Midbrain (tissue), 1 donor: ENCODE results near the gene BRD4.

Experiments used
- DNase-seq: peaks from one replicate; lab custom pipeline; 2025; lab: John Stamatoyannopoulos, UW

The BRD4 gene

GRCh38 chr19:15313649-15314279 lies 18.6 kb downstream of the BRD4 start:
- no peak for DNase-seq

- no peak for DNase-seq
Measured at GRCh38 chr19:15307169-15307568, 25.2 kb downstream of the BRD4 start.

- DNase-seq, result no peak
Measured at GRCh38 chr19:15305582-15306334, 26.6 kb downstream of the BRD4 start.

GRCh38 chr19:15304140-15304705 lies 28.1 kb downstream of the BRD4 start:
- no peak for DNase-seq

- no peak for DNase-seq
Measured at GRCh38 chr19:15303105-15303780, 29.1 kb downstream of the BRD4 start.

- DNase-seq, result no peak
Measured at GRCh38 chr19:15300533-15301197, 31.7 kb downstream of the BRD4 start.

- DNase-seq, result no peak
Measured at GRCh38 chr19:15299568-15300409, 32.5 kb downstream of the BRD4 start.

GRCh38 chr19:15298847-15299567 lies 33.3 kb downstream of the BRD4 start:
- no peak for DNase-seq

GRCh38 chr19:15297416-15298224 lies 34.7 kb downstream of the BRD4 start:
- no peak for DNase-seq

- no peak for DNase-seq
Measured at GRCh38 chr19:15296841-15297415, 35.4 kb downstream of the BRD4 start.

- no peak for DNase-seq
Measured at GRCh38 chr19:15296353-15296752, 36.0 kb downstream of the BRD4 start.

- DNase-seq, result no peak
Measured at GRCh38 chr19:15294561-15294990, 37.8 kb downstream of the BRD4 start.

- no peak for DNase-seq
Measured at GRCh38 chr19:15293781-15294491, 38.4 kb downstream of the BRD4 start.

- DNase-seq, result no peak
Measured at GRCh38 chr19:15292847-15293582, 39.3 kb downstream of the BRD4 start.

GRCh38 chr19:15292140-15292539 lies 40.2 kb downstream of the BRD4 start:
- no peak for DNase-seq

GRCh38 chr19:15291548-15292021 lies 40.8 kb downstream of the BRD4 start:
- no peak for DNase-seq

- no peak for DNase-seq
Measured at GRCh38 chr19:15291089-15291488, 41.2 kb downstream of the BRD4 start.

GRCh38 chr19:15290166-15290565 lies 42.2 kb downstream of the BRD4 start:
- DNase-seq, result no peak
